Loucy (cell line): Measurements from ENCODE around the gene CD37.

Source experiments
- H2AFZ ChIP-seq: fragments of 200-600 bp; sonication (generic); 2 replicates; pipeline ENCODE4 v1.6.0; 2016; ENCODE audit warnings: antibody characterized with exemption, mild to moderate bottlenecking, low read length, moderate library complexity
- H3F3A ChIP-seq: fragments of 200-600 bp; 2 replicates; pipeline ENCODE4 v1.6.0; 2016; ENCODE audit warnings: antibody characterized with exemption, low read depth, mild to moderate bottlenecking
- H3K27me3 ChIP-seq: fragments of 200-600 bp; sonication (generic); 2 replicates; pipeline ENCODE4 v1.6.1; 2014; ENCODE audit warnings: low read length, mild to moderate bottlenecking; ENCODE audit not compliant: insufficient read depth, poor library complexity, severe bottlenecking
- H3K36me3 ChIP-seq: fragments of 200-600 bp; sonication (generic); 2 replicates; pipeline ENCODE4 v1.6.1; 2016; ENCODE audit warnings: low read length; ENCODE audit not compliant: insufficient read depth
- H3K4me1 ChIP-seq: fragments of 200-600 bp; sonication (generic); 2 replicates; pipeline ENCODE4 v1.5.1; 2014; ENCODE audit warnings: low read length, mild to moderate bottlenecking; ENCODE audit not compliant: insufficient read depth, poor library complexity, severe bottlenecking
- H3K4me2 ChIP-seq: fragments of 200-600 bp; sonication (generic); 2 replicates; pipeline ENCODE4 v1.6.0; 2014; ENCODE audit warnings: antibody characterized with exemption, low read length, low read depth, mild to moderate bottlenecking; ENCODE audit not compliant: poor library complexity, severe bottlenecking
- H3K4me3 ChIP-seq: fragments of 200-600 bp; sonication (generic); 2 replicates; pipeline ENCODE4 v1.5.1; 2014; ENCODE audit warnings: low read length, mild to moderate bottlenecking, mixed read lengths; ENCODE audit not compliant: poor library complexity, severe bottlenecking
- H3K79me2 ChIP-seq: fragments of 200-600 bp; sonication (generic); 2 replicates; pipeline ENCODE4 v1.6.1; 2014; ENCODE audit warnings: low read length; ENCODE audit not compliant: insufficient read depth
- H3K9ac ChIP-seq: fragments of 200-600 bp; sonication (generic); 2 replicates; pipeline ENCODE4 v1.6.0; 2014; ENCODE audit warnings: mild to moderate bottlenecking, low read depth, low read length, moderate library complexity; ENCODE audit not compliant: poor library complexity, severe bottlenecking
- H3K9me2 ChIP-seq: fragments of 200-600 bp; sonication (generic); replicated peaks from 2 replicates; pipeline ENCODE4 v1.6.1; 2016; ENCODE audit warnings: low read depth, low read length, mixed read lengths
- H3K9me3 ChIP-seq: fragments of 200-600 bp; sonication (generic); 2 replicates; pipeline ENCODE4 v1.6.1; 2014; ENCODE audit warnings: mild to moderate bottlenecking, antibody characterized with exemption, low read length, low read depth; ENCODE audit not compliant: insufficient read depth
- H4K20me1 ChIP-seq: fragments of 200-600 bp; sonication (generic); 2 replicates; pipeline ENCODE4 v1.6.0; 2014; ENCODE audit warnings: antibody characterized with exemption, low read length, mild to moderate bottlenecking; ENCODE audit not compliant: insufficient read depth, poor library complexity, severe bottlenecking
- CTCF ChIP-seq: fragments of 200-600 bp; sonication (generic); conservative IDR thresholded peaks from 2 replicates; pipeline ENCODE4 v1.5.1; 2014; ENCODE audit warnings: mild to moderate bottlenecking, antibody characterized with exemption, low read length
- EZH2phosphoT487 ChIP-seq: fragments of 200-600 bp; IDR thresholded peaks from 2 replicates; pipeline ENCODE4 v1.6.1; 2018; ENCODE audit warnings: antibody characterized with exemption, mild to moderate bottlenecking, moderate library complexity, borderline replicate concordance

CD37 gene

GRCh38 chr19:49290517-49290916 is 44.7 kb upstream of the CD37 start:
- no peaks in the 10 kb centered on the region for H3F3A ChIP-seq
- no peak overlapping the region for H3K4me3 ChIP-seq
- H3K9me2 ChIP-seq = no peaks in the 10 kb centered on the region
- H3K27me3 ChIP-seq = no peaks in the 10 kb centered on the region
- TF ChIP-seq CTCF = no peak
- no peak for TF ChIP-seq EZH2phosphoT487
- H3K4me1 ChIP-seq = no peaks in the 10 kb centered on the region
- H3K79me2 ChIP-seq = no peaks in the 10 kb centered on the region
- H3K9ac ChIP-seq = no peak overlapping the region
- H3K4me2 ChIP-seq = no peak overlapping the region
- no peaks in the 10 kb centered on the region for H3K9me3 ChIP-seq
- H3K36me3 ChIP-seq = no peaks in the 10 kb centered on the region
- no peak overlapping the region for H2AFZ ChIP-seq
- H4K20me1 ChIP-seq = no peaks in the 10 kb centered on the region

- Histone ChIP-seq H3K4me2 (no peak overlapping the region), H2AFZ (no peak overlapping the region), H3K4me1 (no peaks in the 10 kb centered on the region), H3K9ac (no peak overlapping the region), H3K79me2 (no peaks in the 10 kb centered on the region), H3K9me3 (no peaks in the 10 kb centered on the region), H3F3A (no peaks in the 10 kb centered on the region), H3K4me3 (no peak overlapping the region), H3K27me3 (no peaks in the 10 kb centered on the region), H3K9me2 (no peaks in the 10 kb centered on the region), H3K36me3 (no peaks in the 10 kb centered on the region), H4K20me1 (no peaks in the 10 kb centered on the region)
- no peak for TF ChIP-seq CTCF
- TF ChIP-seq EZH2phosphoT487 = no peak
Measured at GRCh38 chr19:49294401-49294800, 40.8 kb upstream of the CD37 start.

GRCh38 chr19:49295208-49295880 is 39.9 kb upstream of the CD37 start:
- Histone ChIP-seq H4K20me1 (no peaks in the 10 kb centered on the region), H2AFZ (no peak overlapping the region), H3K4me2 (no peak overlapping the region), H3K9ac (no peak overlapping the region), H3K36me3 (no peaks in the 10 kb centered on the region), H3K79me2 (no peaks in the 10 kb centered on the region), H3K4me1 (no peaks in the 10 kb centered on the region), H3K9me2 (no peaks in the 10 kb centered on the region), H3K9me3 (no peaks in the 10 kb centered on the region), H3K27me3 (no peaks in the 10 kb centered on the region), H3K4me3 (no peak overlapping the region), H3F3A (no peaks in the 10 kb centered on the region)
- no peak for TF ChIP-seq CTCF
